Measurements from ENCODE around the gene SLC25A47. TPM values are rescaled to one million over a fixed set of nuclear protein-coding genes. Genes with fewer than 3 reads are reported as not detected.
"Not testable (repeated sequence)": the region's sequence is repeated elsewhere in the genome, so short reads cannot be mapped to it uniquely, and the experiment has no call there.

SLC25A47 gene
- total RNA-seq (2014; rRNA removed; shearing (Covaris generic)): 0.18 and 0.37 TPM in 2 replicates

GRCh38 chr14:100323121-100323941 is at the start of gene SLC25A47:
Gene SLC25A47, plus strand, starts transcription at chr14:100323339. Its CDS starts 76 bp downstream, at chr14:100323415.
- no peak for DNase-seq (ENCODE audit: low spot score)

- no peak for DNase-seq (ENCODE audit: low spot score)
Measured at GRCh38 chr14:100274250-100274649, 48.9 kb upstream of the SLC25A47 start.

GRCh38 chr14:100275214-100275613 is 47.9 kb upstream of the SLC25A47 start:
- DNase-seq (ENCODE audit: low spot score): no peak

GRCh38 chr14:100278702-100279101 is 44.4 kb upstream of the SLC25A47 start:
- DNase-seq (ENCODE audit: low spot score): no peak

GRCh38 chr14:100279133-100279532 is 44.0 kb upstream of the SLC25A47 start:
- no peak for DNase-seq (ENCODE audit: low spot score)

- DNase-seq (ENCODE audit: low spot score): no peak
Measured at GRCh38 chr14:100279563-100279962, 43.6 kb upstream of the SLC25A47 start.

GRCh38 chr14:100281286-100282082 is 41.7 kb upstream of the SLC25A47 start:
- no peak for DNase-seq (ENCODE audit: low spot score)

- no peak for DNase-seq (ENCODE audit: low spot score)
Measured at GRCh38 chr14:100282083-100282350, 41.1 kb upstream of the SLC25A47 start.

GRCh38 chr14:100282766-100283419 is 40.2 kb upstream of the SLC25A47 start:
- no peak for DNase-seq (ENCODE audit: low spot score)

GRCh38 chr14:100283436-100283835 is 39.7 kb upstream of the SLC25A47 start:
- DNase-seq (ENCODE audit: low spot score): not testable (repeated sequence)

- DNase-seq (ENCODE audit: low spot score): no peak
Measured at GRCh38 chr14:100283984-100284881, 38.9 kb upstream of the SLC25A47 start.

- peak; percentile 60 for DNase-seq (ENCODE audit: low spot score)
Measured at GRCh38 chr14:100285021-100285912, 37.9 kb upstream of the SLC25A47 start.

- no peak for DNase-seq (ENCODE audit: low spot score)
Measured at GRCh38 chr14:100285913-100286400, 37.2 kb upstream of the SLC25A47 start.

- DNase-seq (ENCODE audit: low spot score): no peak
Measured at GRCh38 chr14:100286484-100287191, 36.5 kb upstream of the SLC25A47 start.

GRCh38 chr14:100287202-100287997 is 35.7 kb upstream of the SLC25A47 start:
- no peak for DNase-seq (ENCODE audit: low spot score)

GRCh38 chr14:100287998-100288295 is 35.2 kb upstream of the SLC25A47 start:
- DNase-seq (ENCODE audit: low spot score): not testable (repeated sequence)

- DNase-seq (ENCODE audit: low spot score): no peak
Measured at GRCh38 chr14:100288382-100289185, 34.6 kb upstream of the SLC25A47 start.

Data from HT-29 (cell line).